Panc1 (cell line): ENCODE results near the gene VEGFA. TPM values are rescaled to one million over a fixed set of nuclear protein-coding genes. Genes with fewer than 3 reads are reported as not detected.

ENCODE experiments used
- ATAC-seq: fragments of 200-7000 bp; cut with Tn5 transposase; 2 replicates; pipeline ENCODE4 v1.9.1; 2020; ENCODE audit warnings: mild to moderate bottlenecking, moderate library complexity
- BruUV-seq: library from RNA; stranded (reverse); fragments of 400-500 nt; replicated peaks from 2 replicates; lab custom pipeline; 2021; lab: Mats Ljungman, UMichigan
- CTCF ChIA-PET: fragments of 300-600 bp; sonication (Branson Sonifier 250); formaldehyde crosslinking; loops from one replicate; lab custom pipeline; 2022; ENCODE audit warnings: antibody characterized with exemption; lab: Charles Lee
- POLR2A ChIA-PET: fragments of 300-600 bp; sonication (Branson Sonifier 250); formaldehyde crosslinking; loops from one replicate; lab custom pipeline; 2022; ENCODE audit warnings: antibody characterized with exemption; lab: Charles Lee
- DNase-seq: peaks from one replicate; pipeline ENCODE4 v3.0.0-alpha.2; 2010; ENCODE audit warnings: low read depth, low spot score
- H3K27ac ChIP-seq: 2 replicates; pipeline ENCODE4 v1.5.1; 2011; ENCODE audit warnings: mild to moderate bottlenecking, low read length, inconsistent platforms
- H3K27me3 ChIP-seq: fragments of 200-500 bp; sonication (Bioruptor generic); 2 replicates; pipeline ENCODE4 v1.6.0; 2014; ENCODE audit warnings: low read length, inconsistent platforms; ENCODE audit not compliant: control insufficient read depth, insufficient read depth
- H3K36me3 ChIP-seq: fragments of 200-500 bp; sonication (Bioruptor generic); 2 replicates; pipeline ENCODE4 v1.5.1; 2014; ENCODE audit warnings: inconsistent platforms, mild to moderate bottlenecking, low read length, moderate library complexity; ENCODE audit not compliant: control insufficient read depth, insufficient read depth
- H3K4me1 ChIP-seq: 2 replicates; pipeline ENCODE4 v1.5.1; 2011; ENCODE audit warnings: inconsistent platforms, mild to moderate bottlenecking, low read length, moderate library complexity; ENCODE audit not compliant: control insufficient read depth, insufficient read depth
- H3K4me3 ChIP-seq, 2 experiments: 2 replicates each; pipeline ENCODE4 v1.5.1; 2011 to 2012; ENCODE audit warnings: low read depth in 2 of 2, low read length in 2 of 2, mild to moderate bottlenecking in 2 of 2, inconsistent platforms in 1 of 2, moderate library complexity in 1 of 2
- H3K9me3 ChIP-seq: fragments of 200-500 bp; sonication (Bioruptor generic); 2 replicates; pipeline ENCODE4 v1.5.1; 2014; ENCODE audit warnings: low read depth, mild to moderate bottlenecking, inconsistent platforms, low read length, moderate library complexity; ENCODE audit not compliant: control insufficient read depth, insufficient read depth
- CTCF ChIP-seq: fragments of 450-650 bp; IDR thresholded peaks from 2 replicates; pipeline ENCODE4 v1.5.1; 2017; ENCODE audit warnings: mild to moderate bottlenecking
- POLR2AphosphoS5 ChIP-seq: IDR thresholded peaks from 2 replicates; pipeline ENCODE4 v1.6.1; 2012; ENCODE audit warnings: mild to moderate bottlenecking, low read depth, low read length, moderate library complexity
- REST ChIP-seq, 2 experiments: IDR thresholded peaks; 2 replicates each; pipeline ENCODE4 v1.6.1; 2011 to 2012; ENCODE audit warnings: low read depth in 2 of 2, control low read depth in 1 of 2, low read length in 1 of 2, mild to moderate bottlenecking in 1 of 2, moderate library complexity in 1 of 2; ENCODE audit not compliant: insufficient read depth in 1 of 2
- SIN3A ChIP-seq: IDR thresholded peaks from 2 replicates; pipeline ENCODE4 v1.6.1; 2012; ENCODE audit warnings: low read depth, mild to moderate bottlenecking, low read length, moderate library complexity, borderline replicate concordance; ENCODE audit not compliant: insufficient read depth
- TCF7L2 ChIP-seq: IDR thresholded peaks from 2 replicates; pipeline ENCODE4 v1.6.1; 2011; ENCODE audit warnings: mild to moderate bottlenecking, low read depth, low read length, inconsistent platforms
- in situ Hi-C: cut with HindIII; loops from 2 replicates; pipeline ENCODE4 v1.10.0; 2016; ENCODE audit warnings: low sequenced_read_pairs, low pct_unique_long_range_greater_than_20kb
- intact Hi-C: fragments of 100-400 bp; cut with micrococcal nuclease; formaldehyde crosslinking; loops from one replicate; pipeline ENCODE4 v1.10.0; 2022; ENCODE audit not compliant: unreplicated experiment
- total RNA-seq: library from RNA; stranded (reverse); gene quantifications from one replicate; pipeline ENCODE4 v1.2.1, GENCODE V29; 2021; ENCODE audit not compliant: unreplicated experiment

The VEGFA gene
- total RNA-seq, 1 experiment from 2014 or later, result 98.7 TPM

- in situ Hi-C loops, result no loop called here
- TF ChIP-seq POLR2AphosphoS5, result no peak
- no peak for TF ChIP-seq SIN3A
- no peak for TF ChIP-seq REST (IDR thresholded peaks at IDR 0.05; ENCODE audit: insufficient read depth in 1 of 2, low read depth in 2 of 2, low read length in 1 of 2)
- Histone ChIP-seq H3K4me1 (no peaks in the 10 kb centered on the region; the same call in 1 of the 2 replicates), H3K27ac (no peak overlapping the region), H3K4me3 (no peak overlapping the region), H3K9me3 (no peaks in the 10 kb centered on the region), H3K27me3 (no peaks in the 10 kb centered on the region), H3K36me3 (no peaks in the 10 kb centered on the region)
- DNase-seq (no peak), ATAC-seq (no peak)
- BruUV-seq, result no TSS peak
- POLR2A ChIA-PET, result no interaction called here
- intact Hi-C loops, result no loop called here
- CTCF ChIA-PET, result no interaction called here
Measured at GRCh38 chr6:43736844-43737243, 33.2 kb upstream of the VEGFA start.

GRCh38 chr6:43737272-43738081, 32.5 kb upstream of the VEGFA start:
- intact Hi-C loops, result no loop called here
- POLR2A ChIA-PET, result no interaction called here
- Histone ChIP-seq H3K36me3 (no peaks in the 10 kb centered on the region), H3K9me3 (no peaks in the 10 kb centered on the region), H3K4me3 (no peak overlapping the region), H3K27me3 (no peaks in the 10 kb centered on the region), H3K27ac (no peak overlapping the region), H3K4me1 (no peaks in the 10 kb centered on the region; the same call in 1 of the 2 replicates)
- no peak for TF ChIP-seq SIN3A
- DNase-seq, result no peak
- in situ Hi-C loops, result no loop called here
- no TSS peak for BruUV-seq
- CTCF ChIA-PET, result no interaction called here
- no peak for ATAC-seq

- TF ChIP-seq SIN3A (no peak), CTCF (no peak), REST (IDR thresholded peaks at IDR 0.05; ENCODE audit: insufficient read depth in 1 of 2, low read depth in 2 of 2, low read length in 1 of 2) (no peak), POLR2AphosphoS5 (no peak), TCF7L2 (no peak)
- H3K36me3 ChIP-seq, result no peaks in the 10 kb centered on the region
- H3K4me3 ChIP-seq, result no peak overlapping the region
- no peak for ATAC-seq
- CTCF ChIA-PET, result no interaction called here
- no peaks in the 10 kb centered on the region for H3K27me3 ChIP-seq
- no peaks in the 10 kb centered on the region; the same call in 1 of the 2 replicates for H3K4me1 ChIP-seq
- no peak for DNase-seq
- intact Hi-C loops (no loop called here), in situ Hi-C loops (no loop called here)
- no TSS peak for BruUV-seq
- H3K9me3 ChIP-seq, result no peaks in the 10 kb centered on the region
- POLR2A ChIA-PET, result no interaction called here
- no peak overlapping the region for H3K27ac ChIP-seq
Measured at GRCh38 chr6:43738267-43738676, 31.7 kb upstream of the VEGFA start.
